CD4-positive, CD25-positive, alpha-beta regulatory T cell (primary cell): ENCODE results near the gene OR5AC2. TPM values are rescaled to one million over a fixed set of nuclear protein-coding genes. Genes with fewer than 3 reads are reported as not detected.

ENCODE experiments used
- ATAC-seq, 2 donors: fragments of 150-1000 bp; cut with Tn5 transposase; one replicate each; pipeline ENCODE4 v1.10.0; 2021; ENCODE audit warnings: low read depth in 2 of 2, moderate number of reproducible peaks in 2 of 2, moderate library complexity in 1 of 2
- DNase-seq, 3 donors: peaks; one replicate each; pipeline versions ENCODE4 v3.0.0 to v3.0.0-alpha.2; 2012 to 2022; ENCODE audit warnings: mixed read lengths in 1 of 3
- H3K27ac ChIP-seq: one replicate; pipeline ENCODE4 v1.7.0; 2013; ENCODE audit warnings: mild to moderate bottlenecking, low read length; ENCODE audit not compliant: insufficient read depth, poor library complexity, severe bottlenecking
- H3K27me3 ChIP-seq: one replicate; pipeline ENCODE4 v1.7.0; 2013; ENCODE audit warnings: low read length; ENCODE audit not compliant: control insufficient read depth, insufficient read depth
- H3K36me3 ChIP-seq: one replicate; pipeline ENCODE4 v1.7.0; 2013; ENCODE audit warnings: mild to moderate bottlenecking, low read length, moderate library complexity; ENCODE audit not compliant: control insufficient read depth, insufficient read depth
- H3K4me1 ChIP-seq: 2 replicates; pipeline ENCODE4 v1.7.0; 2013; ENCODE audit warnings: mild to moderate bottlenecking, low read length; ENCODE audit not compliant: insufficient read depth, control insufficient read depth, poor library complexity, severe bottlenecking
- H3K4me3 ChIP-seq: one replicate; pipeline ENCODE4 v1.7.0; 2013; ENCODE audit warnings: low read depth, mild to moderate bottlenecking, low read length, moderate library complexity
- H3K9me3 ChIP-seq, 2 experiments: 1 replicate in 1 of 2; 2 replicates in 1 of 2; pipeline ENCODE4 v1.7.0; 2013; ENCODE audit warnings: low read length in 2 of 2, mild to moderate bottlenecking in 1 of 2, moderate library complexity in 1 of 2; ENCODE audit not compliant: control insufficient read depth in 2 of 2
- H3K27ac Mint-ChIP-seq, 3 donors: one replicate each; pipeline ENCODE4 v1.8.0; 2020 to 2022; ENCODE audit warnings: mild to moderate bottlenecking in 3 of 3, mixed read lengths in 3 of 3, moderate library complexity in 2 of 3
- H3K27me3 Mint-ChIP-seq: one replicate; pipeline ENCODE4 v1.8.0; 2022; ENCODE audit warnings: mild to moderate bottlenecking, mixed read lengths
- H3K36me3 Mint-ChIP-seq: one replicate; pipeline ENCODE4 v1.8.0; 2020; ENCODE audit warnings: mixed read lengths
- H3K4me1 Mint-ChIP-seq, 4 donors: one replicate each; pipeline ENCODE4 v1.8.0; 2020 to 2022; ENCODE audit warnings: mixed read lengths in 4 of 4, mild to moderate bottlenecking in 1 of 4
- H3K4me3 Mint-ChIP-seq, 4 donors: one replicate each; pipeline ENCODE4 v1.8.0; 2020 to 2022; ENCODE audit warnings: mild to moderate bottlenecking in 4 of 4, mixed read lengths in 4 of 4, moderate library complexity in 3 of 4
- H3K9me3 Mint-ChIP-seq, 7 donors: one replicate each; pipeline ENCODE4 v1.8.0; 2020 to 2022; ENCODE audit warnings: mixed read lengths in 7 of 7, mild to moderate bottlenecking in 3 of 7, moderate library complexity in 2 of 7
- polyA plus RNA-seq, 4 donors: library from polyadenylated mRNA; unstranded; fragments of 300-500 nt; fragmentation: Illumina TruSeq; gene quantifications; one replicate each; pipeline ENCODE4 v1.2.3, GENCODE V29; 2021
- total RNA-seq: library from RNA; stranded (reverse); gene quantifications from one replicate; pipeline ENCODE4 v1.2.3, GENCODE V29; 2022

OR5AC2 gene
- total and polyA plus RNA-seq, 5 donors from 2014 or later = not detected

- DNase-seq = no peak
- no peak overlapping the region for H3K27ac Mint-ChIP-seq
These were observed 23.0 kb downstream of the OR5AC2 start for GRCh38 chr3:98109807-98110549.

GRCh38 chr3:98110550-98110908 is 23.6 kb downstream of the OR5AC2 start:
- no peak overlapping the region for H3K4me3 Mint-ChIP-seq
- H3K27ac Mint-ChIP-seq = no peak overlapping the region
- Histone ChIP-seq H3K27ac (no peak overlapping the region), H3K27me3 (no peaks in the 10 kb centered on the region), H3K4me1 (no peaks in the 10 kb centered on the region), H3K9me3 (peaks cover 4 to 8% of the 10 kb centered on the region in 2 experiments), H3K36me3 (no peaks in the 10 kb centered on the region), H3K4me3 (no peak overlapping the region)
- ATAC-seq (no peak), DNase-seq (no peak)
- peaks cover 7% of the 10 kb centered on the region for H3K27me3 Mint-ChIP-seq
- H3K9me3 Mint-ChIP-seq = peaks cover 0 to 11% (median 0%) of the 10 kb centered on the region in 7 donors
- H3K36me3 Mint-ChIP-seq = no peaks in the 10 kb centered on the region
- no peaks in the 10 kb centered on the region for H3K4me1 Mint-ChIP-seq

More at GRCh38 chr3:98109807-98110549, 23.0 kb downstream of the OR5AC2 start:
- peaks cover 7% of the 10 kb centered on the region for H3K27me3 Mint-ChIP-seq
- H3K9me3 Mint-ChIP-seq = peaks cover 0 to 11% (median 0%) of the 10 kb centered on the region in 7 donors
- no peaks in the 10 kb centered on the region for H3K4me1 ChIP-seq
- H3K36me3 ChIP-seq = no peaks in the 10 kb centered on the region
- H3K27me3 ChIP-seq = no peaks in the 10 kb centered on the region
- ATAC-seq = no peak
- no peak overlapping the region for H3K4me3 Mint-ChIP-seq
- H3K27ac ChIP-seq = no peak overlapping the region
- H3K4me3 ChIP-seq = no peak overlapping the region
- H3K9me3 ChIP-seq = peaks cover 4 to 8% of the 10 kb centered on the region in 2 experiments
- H3K36me3 Mint-ChIP-seq = no peaks in the 10 kb centered on the region
- H3K4me1 Mint-ChIP-seq = no peaks in the 10 kb centered on the region

GRCh38 chr3:98114264-98114663 is 27.3 kb downstream of the OR5AC2 start:
- H3K4me3 Mint-ChIP-seq = no peak overlapping the region
- H3K36me3 Mint-ChIP-seq = no peaks in the 10 kb centered on the region
- peaks cover 0 to 14% (median 1%) of the 10 kb centered on the region in 7 donors for H3K9me3 Mint-ChIP-seq
- Histone ChIP-seq H3K27me3 (peaks cover 4% of the 10 kb centered on the region), H3K4me3 (no peak overlapping the region), H3K9me3 (peaks cover 4 to 8% of the 10 kb centered on the region in 2 experiments), H3K27ac (no peak overlapping the region), H3K36me3 (no peaks in the 10 kb centered on the region), H3K4me1 (no peaks in the 10 kb centered on the region)
- peaks cover 9% of the 10 kb centered on the region for H3K27me3 Mint-ChIP-seq
- no peak overlapping the region for H3K27ac Mint-ChIP-seq
- ATAC-seq (no peak), DNase-seq (no peak)
- no peaks in the 10 kb centered on the region for H3K4me1 Mint-ChIP-seq

- peaks cover 4 to 8% of the 10 kb centered on the region in 2 experiments for H3K9me3 ChIP-seq
- H3K4me1 ChIP-seq = no peaks in the 10 kb centered on the region
- Mint-ChIP-seq H3K9me3 (peaks cover 0 to 12% (median 1%) of the 10 kb centered on the region in 7 donors), H3K27me3 (peaks cover 9% of the 10 kb centered on the region), H3K36me3 (no peaks in the 10 kb centered on the region), H3K27ac (no peak overlapping the region), H3K4me3 (no peak overlapping the region), H3K4me1 (no peaks in the 10 kb centered on the region)
- no peaks in the 10 kb centered on the region for H3K36me3 ChIP-seq
- ATAC-seq = no peak
- peaks cover 4% of the 10 kb centered on the region for H3K27me3 ChIP-seq
- no peak overlapping the region for H3K4me3 ChIP-seq
- H3K27ac ChIP-seq = no peak overlapping the region
- no peak for DNase-seq
These were observed 28.7 kb downstream of the OR5AC2 start for GRCh38 chr3:98115717-98116116.

- Mint-ChIP-seq H3K4me3 (no peak within 1 kb of the TSS), H3K27ac (no peak within 1 kb of the TSS), H3K9me3 (peaks cover 0 to 1% (median 0%) of the 10 kb centered on the region in 7 donors), H3K4me1 (no peaks in the 10 kb centered on the region), H3K36me3 (no peaks in the 10 kb centered on the region), H3K27me3 (peaks cover 4% of the 10 kb centered on the region)
- Histone ChIP-seq H3K9me3 (no peaks in the 10 kb centered on the region), H3K27me3 (no peaks in the 10 kb centered on the region), H3K27ac (no peak within 1 kb of the TSS), H3K36me3 (no peaks in the 10 kb centered on the region), H3K4me1 (no peaks in the 10 kb centered on the region), H3K4me3 (no peak within 1 kb of the TSS)
- DNase-seq (no peak), ATAC-seq (no peak)
These were observed 43.4 kb downstream of the OR5AC2 start, which contains the start of gene OR5H1 for GRCh38 chr3:98130421-98130820. TSS of gene OR5H1 (plus strand) at chr3:98130721. CDS start at chr3:98132698, 1,977 bp downstream.

- Mint-ChIP-seq H3K36me3 (no peaks in the 10 kb centered on the region), H3K27ac (no peak overlapping the region), H3K27me3 (no peaks in the 10 kb centered on the region), H3K9me3 (no peaks in the 10 kb centered on the region), H3K4me1 (no peaks in the 10 kb centered on the region), H3K4me3 (no peak overlapping the region)
- Histone ChIP-seq H3K27ac (no peak overlapping the region), H3K9me3 (no peaks in the 10 kb centered on the region), H3K27me3 (no peaks in the 10 kb centered on the region), H3K4me3 (no peak overlapping the region), H3K4me1 (no peaks in the 10 kb centered on the region), H3K36me3 (no peaks in the 10 kb centered on the region)
- no peak for ATAC-seq
- DNase-seq = no peak
These were observed 49.7 kb downstream of the OR5AC2 start for GRCh38 chr3:98136631-98137030.

Other genes starting within 250 kb of the OR5AC2 start
- 21.8 TPM for gene RIOX2, start 114.7 kb upstream of the OR5AC2 start, total RNA-seq
- gene RIOX2, start 114.7 kb upstream of the OR5AC2 start, polyA plus RNA-seq = 10 to 100 TPM; 26.0 to 32.2 (median 29.6) TPM
- gene GABRR3, start 51.9 kb upstream of the OR5AC2 start, total RNA-seq = not detected
- not detected for gene GABRR3, start 51.9 kb upstream of the OR5AC2 start, polyA plus RNA-seq
- gene OR5H1, start 43.5 kb downstream of the OR5AC2 start, total RNA-seq = not detected
- not detected for gene OR5H1, start 43.5 kb downstream of the OR5AC2 start, polyA plus RNA-seq
- gene OR5H14, start 60.3 kb downstream of the OR5AC2 start, total RNA-seq = not detected
- not detected for gene OR5H14, start 60.3 kb downstream of the OR5AC2 start, polyA plus RNA-seq
- not detected for gene OR5H15, start 79.5 kb downstream of the OR5AC2 start, total RNA-seq
- not detected for gene OR5H15, start 79.5 kb downstream of the OR5AC2 start, polyA plus RNA-seq
- gene OR5H6, start 177.1 kb downstream of the OR5AC2 start, total RNA-seq = not detected
- gene OR5H6, start 177.1 kb downstream of the OR5AC2 start, polyA plus RNA-seq = not detected
- not detected for gene OR5H2, start 195.3 kb downstream of the OR5AC2 start, total RNA-seq
- not detected for gene OR5H2, start 195.3 kb downstream of the OR5AC2 start, polyA plus RNA-seq